Activated CD8-positive, alpha-beta memory T cell treated with anti-CD3 and anti-CD28 coated beads, Interleukin-2, amount 50 U/mL, for 48 hours (primary cell): ENCODE results near the gene FBXW7.

ENCODE experiments used
- DNase-seq: peaks from one replicate; pipeline ENCODE4 v3.0.0-alpha.2; 2020

Gene FBXW7

DNA sequence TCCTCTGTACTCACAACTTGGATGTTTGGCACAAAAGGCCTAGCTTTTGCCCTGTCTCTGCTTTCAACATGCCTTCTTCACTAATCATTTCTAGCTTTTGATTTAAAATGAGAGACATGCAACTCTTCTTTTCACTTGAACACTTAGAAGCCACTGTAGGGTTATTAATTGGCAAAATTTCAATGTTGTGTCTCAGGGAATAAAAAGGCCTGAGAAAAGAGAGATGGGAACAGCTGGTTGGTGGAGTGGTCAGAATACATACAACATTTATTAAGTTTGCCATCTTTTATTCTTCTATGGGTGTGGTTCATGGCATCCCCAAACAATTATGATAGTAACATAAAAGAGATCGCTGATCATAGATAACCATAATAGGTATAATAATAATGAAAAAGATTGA, 114.3 kb downstream of the FBXW7 start:
- DNase-seq = no peak

DNA sequence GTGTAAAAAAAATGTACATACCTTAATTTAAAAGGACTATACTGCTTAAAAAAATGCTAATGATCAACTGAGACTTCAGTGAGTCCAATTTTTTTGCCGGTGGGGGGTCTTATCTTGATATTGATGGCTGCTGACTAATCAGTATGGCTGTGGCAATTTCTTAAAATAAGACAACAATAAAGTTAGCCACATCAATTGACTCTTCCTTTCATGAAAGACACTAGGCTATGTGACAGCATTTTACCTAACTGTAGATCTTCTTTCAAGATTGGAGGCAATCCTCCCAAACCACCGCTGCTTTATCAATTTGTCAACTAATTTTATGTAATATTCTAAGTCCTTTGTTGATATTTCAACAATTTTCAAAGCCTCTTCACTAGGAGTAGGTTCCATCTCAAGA, 116.1 kb downstream of the FBXW7 start:
- DNase-seq = no peak

DNA sequence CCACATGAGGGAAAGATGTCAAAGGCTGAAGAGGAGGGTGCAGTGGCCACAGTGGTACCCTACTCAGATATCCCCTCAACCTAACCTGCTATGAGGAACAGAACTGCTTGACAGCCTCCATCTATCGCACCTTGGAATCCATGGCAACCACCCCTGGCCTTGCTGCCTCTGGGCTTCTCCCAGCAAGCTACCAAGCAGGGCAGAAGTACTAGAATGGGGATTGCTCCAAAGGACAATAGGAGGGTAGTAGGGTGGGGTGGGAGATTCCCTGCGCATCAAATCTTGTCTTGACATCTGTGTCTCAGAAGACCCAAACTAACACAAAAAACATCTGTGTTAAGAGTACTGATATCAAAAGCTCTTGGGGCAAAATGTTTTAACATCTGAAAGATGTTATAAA, 118.2 kb downstream of the FBXW7 start:
- no peak for DNase-seq

DNA sequence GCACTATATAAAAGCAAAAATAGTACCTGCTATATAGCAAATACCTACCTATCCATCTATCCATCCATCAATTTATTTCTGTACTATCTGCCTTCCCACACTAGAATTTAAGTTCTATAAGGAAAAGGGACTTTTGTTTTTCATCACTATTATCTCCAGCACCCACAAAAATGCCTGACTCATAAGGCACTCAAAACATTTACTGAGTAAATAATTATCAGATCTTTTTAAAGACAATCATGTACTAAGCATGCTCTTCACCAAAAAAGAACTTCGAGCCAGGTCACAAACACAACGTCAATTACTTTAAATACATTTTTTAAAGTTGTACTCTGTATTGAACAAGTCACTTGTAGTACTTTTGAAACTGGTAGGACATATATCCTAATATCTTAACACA, 119.9 kb downstream of the FBXW7 start:
- DNase-seq = no peak

DNA sequence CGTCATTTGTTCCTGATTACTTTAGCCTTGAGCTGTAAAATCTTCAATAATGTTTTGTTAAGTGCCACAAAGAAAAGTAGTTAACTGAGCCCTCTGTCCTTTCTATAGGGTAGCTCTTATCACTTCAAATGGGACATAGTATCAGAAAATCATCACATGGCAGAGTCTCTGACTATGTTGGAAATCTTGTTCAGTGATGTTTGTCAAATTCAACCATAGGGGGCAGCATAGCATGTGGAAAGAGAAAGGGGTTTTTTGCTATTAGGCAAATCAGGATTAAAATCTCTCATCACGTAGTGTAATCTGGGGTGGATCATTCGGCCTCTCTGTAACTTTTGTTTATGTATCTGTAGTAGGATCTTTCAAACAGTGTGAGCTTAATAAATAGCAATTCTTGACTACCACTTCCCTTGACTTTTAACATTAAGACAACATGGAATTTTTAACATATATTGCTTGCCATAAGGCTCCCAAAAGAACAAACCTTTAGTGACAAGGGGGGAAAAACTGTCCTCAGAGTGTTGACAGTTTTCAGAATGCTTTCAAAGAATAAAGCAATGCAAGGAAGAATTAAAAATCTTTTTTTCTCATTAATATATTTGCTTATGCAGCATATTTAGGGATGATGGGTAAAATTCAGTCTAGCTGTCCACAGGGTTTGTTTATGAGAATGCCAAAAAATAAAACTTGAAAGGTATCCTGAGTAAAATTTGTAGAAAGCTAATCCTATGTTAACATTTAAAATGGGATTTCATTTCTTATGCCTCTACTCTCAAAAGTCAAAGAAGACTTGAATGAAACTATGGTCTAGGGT, 127.2 kb downstream of the FBXW7 start:
- no peak for DNase-seq

DNA sequence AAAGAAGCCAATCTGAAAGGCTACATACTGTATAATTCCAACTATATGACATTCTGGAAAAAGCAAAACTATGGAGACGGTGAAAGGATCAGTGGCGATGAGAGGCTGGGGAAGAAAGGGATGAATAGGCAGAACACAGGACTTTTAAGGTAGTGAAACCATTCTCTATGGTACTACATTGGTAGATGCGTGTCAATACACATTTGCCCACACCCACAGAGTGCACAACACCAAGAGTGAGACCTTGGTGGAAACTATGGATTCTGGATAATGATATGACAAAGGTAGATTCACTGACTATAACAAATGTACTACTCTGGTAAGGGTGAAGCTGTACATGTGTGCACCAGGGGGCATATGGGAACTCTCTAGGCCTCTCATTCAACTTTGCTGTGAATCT, 134.5 kb downstream of the FBXW7 start:
- DNase-seq = no peak

DNA sequence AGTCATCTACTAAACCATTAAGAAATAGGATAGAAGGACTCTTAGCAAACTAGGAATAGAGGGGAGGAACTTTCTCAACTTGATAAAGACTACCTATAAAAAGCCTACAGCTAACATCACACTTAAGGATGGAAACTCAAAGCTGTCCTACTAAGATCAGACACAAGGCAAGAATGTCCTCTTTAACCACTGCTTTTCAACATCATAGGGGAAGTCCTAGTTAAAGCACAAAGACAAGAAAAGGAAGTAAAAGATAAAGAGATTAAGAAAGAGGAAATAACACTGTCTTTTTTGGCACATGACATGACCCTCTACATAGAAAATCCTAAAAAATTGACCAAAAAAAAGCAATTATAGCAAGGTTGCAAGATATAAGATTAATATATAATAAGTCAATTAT, 136.6 kb downstream of the FBXW7 start:
- DNase-seq = no peak

DNA sequence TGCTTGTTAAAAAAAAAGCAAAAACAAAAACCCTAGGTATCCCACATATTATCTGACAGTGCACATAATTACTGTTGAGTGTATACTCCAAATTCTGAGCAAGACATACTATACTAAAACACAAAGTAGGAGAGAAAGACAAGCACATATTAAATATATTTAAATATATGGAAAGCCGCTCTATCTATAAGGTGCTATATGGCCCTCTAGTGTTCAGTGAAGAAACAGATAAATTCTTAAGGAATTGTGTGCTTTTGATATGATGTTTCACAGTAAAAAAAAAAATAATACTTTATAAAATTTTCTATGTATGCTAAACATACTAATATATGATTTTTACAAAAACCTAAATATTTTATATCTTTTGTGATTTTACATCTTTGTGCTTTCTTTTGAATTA, 137.8 kb downstream of the FBXW7 start:
- DNase-seq = no peak

DNA sequence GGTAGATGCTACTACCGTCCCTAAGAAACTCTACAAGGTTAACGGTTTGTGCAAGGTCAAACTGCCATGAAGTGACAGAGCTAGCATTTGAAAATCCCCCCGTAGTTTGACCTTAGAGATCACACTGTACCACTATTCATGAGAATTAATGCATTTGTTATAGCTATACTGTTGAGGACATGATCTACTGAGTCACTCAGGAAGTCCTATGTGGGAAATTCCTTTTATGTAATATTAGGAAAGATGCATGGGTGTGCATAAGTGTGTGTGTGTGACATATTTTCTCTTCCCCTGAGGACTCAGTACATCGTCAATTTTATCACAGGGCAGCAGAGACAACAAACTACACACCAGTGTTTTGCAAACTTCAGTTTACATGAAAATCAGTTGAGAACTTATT, 141.1 kb downstream of the FBXW7 start:
- no peak for DNase-seq

DNA sequence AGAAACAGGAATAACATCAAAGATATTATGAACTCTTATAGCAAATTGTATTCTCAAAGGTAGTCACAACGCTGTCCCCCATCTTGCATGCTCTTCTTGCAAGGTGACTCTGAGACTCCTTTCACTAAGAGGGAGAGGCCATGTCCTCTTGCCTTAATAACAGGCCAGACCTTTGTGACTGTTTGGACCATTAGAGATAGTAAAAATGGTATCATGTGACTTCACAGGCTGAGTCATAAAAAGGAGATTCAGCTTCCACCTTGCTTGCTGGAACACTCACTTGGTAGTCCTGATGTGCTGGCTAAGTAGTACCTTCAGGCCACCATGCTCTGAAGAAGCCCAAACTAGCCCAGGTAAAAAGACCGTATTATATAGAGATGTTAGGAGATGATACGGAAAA, 143.8 kb downstream of the FBXW7 start:
- DNase-seq = no peak

DNA sequence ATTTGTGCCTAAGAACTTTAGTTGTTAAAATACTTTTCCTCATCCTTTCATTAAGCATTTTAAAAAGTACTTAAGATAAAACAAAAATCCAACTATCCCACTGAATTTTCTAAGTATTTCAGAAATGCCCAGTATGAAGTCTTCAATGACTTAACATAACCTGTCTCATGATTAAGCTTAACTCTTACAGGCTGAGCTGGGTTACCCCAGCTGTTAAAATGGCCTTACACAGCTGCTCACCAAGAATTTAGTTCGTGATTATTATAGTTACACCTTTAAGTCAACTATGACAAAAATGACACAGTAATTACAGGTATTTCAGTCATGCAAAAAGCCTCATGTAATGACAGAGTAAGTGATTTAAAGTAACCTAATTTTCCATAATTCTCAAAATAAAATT, 145.7 kb downstream of the FBXW7 start:
- no peak for DNase-seq

DNA sequence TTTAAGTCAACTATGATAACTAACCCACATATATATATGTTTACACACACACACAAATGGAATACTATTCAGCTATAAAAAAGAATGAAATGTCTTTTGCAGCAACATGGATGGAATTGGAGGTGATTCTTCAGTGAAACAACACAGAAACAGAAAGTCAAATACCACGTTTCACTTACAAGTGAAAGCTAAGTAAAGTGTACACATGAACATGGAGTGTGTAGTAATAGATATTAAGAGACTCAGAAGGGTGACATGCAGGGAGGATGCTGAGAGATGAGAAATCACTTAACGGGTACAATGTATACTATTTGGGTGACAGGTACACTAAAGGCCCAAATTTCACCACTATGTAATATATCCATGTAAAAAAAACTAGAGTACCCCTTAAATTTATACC, 146.5 kb downstream of the FBXW7 start:
- no peak for DNase-seq

DNA sequence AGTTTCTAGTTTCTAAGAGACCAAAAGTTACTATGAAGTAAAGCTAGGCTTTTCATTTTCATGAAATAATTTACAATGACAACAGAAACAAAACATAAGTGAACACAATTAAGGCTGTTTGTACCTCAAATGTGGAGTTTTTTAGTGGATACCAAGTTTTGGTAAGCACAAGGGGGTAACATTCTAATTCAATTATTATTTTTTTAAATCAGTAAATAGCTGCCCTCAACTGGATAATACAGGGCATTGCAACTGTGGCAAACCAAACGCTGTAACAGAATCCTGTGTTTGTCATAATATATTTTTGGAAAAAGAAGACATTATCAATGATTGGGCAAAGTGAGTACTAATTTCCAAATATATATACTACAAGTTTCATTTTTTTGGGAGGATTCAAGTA, 150.3 kb downstream of the FBXW7 start:
- DNase-seq = no peak

DNA sequence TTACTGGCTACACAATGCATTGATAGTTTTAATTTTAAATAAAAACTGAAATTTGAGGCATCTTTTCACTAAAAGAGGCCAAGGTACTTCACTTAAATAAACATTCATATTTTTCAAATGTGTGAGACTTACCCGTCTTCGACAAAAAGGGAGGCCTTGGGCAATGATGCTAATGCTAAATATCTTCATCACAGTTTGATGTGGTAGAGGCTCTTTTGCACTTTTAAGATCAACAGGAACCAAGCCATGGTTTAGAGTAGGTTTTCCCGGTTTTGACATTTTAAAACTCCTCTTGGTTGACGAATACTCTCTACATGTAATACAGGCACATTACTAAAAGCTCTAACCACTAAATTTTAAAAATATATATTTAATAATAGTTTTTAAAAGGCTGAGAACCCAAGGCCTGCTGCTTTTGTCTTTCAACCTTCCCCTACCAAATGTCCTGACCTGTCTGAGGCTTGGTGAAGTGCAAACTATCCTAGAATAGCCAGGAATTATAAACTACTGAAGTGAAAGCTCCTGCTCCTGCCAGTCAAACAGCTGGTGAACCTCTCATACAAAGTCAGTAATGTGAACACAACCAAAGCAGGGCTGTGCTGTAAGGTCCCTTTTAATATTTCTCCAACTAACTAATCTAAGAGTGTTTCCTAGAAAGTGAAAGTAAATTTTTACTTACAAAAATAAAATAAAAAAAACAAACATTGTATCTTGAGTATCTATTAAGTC, 153.7 kb downstream of the FBXW7 start:
- DNase-seq = no peak

DNA sequence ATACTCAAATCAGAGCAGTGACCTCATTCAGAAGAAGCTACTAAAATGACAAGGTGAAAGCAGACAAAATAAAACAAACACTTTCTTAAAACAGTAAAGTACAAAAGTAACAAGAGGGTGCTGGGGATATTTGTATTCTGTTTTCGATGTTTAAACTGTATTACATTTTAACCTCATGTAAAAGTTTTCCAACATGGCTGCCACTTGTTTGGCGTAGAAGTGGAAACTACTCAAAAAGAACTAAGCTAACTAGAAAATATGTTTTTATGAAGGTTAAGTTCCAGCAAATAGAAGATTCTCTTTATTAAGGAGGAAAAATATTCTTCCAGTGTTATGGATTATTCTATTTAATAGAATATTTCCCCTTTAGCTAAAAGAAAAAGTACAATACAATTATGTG, 155.0 kb downstream of the FBXW7 start:
- no peak for DNase-seq

DNA sequence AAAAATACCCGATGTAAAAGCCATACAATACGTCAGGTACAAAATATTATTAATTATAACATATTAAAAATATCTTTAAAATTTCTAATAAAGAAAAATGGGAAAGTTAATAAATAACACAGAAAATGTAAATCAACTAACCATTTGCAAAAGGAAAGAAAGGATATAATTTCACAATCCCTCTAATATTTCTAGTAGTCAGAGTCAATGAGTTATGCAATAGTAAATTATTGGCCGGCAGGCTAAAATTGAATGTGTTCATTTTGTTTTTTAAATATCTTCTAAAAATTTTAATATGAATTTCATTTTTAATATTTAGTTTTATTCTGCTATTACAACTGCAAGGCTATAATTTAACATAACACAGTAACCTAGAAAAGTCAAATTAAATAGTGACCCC, 155.7 kb downstream of the FBXW7 start:
- DNase-seq = no peak

DNA sequence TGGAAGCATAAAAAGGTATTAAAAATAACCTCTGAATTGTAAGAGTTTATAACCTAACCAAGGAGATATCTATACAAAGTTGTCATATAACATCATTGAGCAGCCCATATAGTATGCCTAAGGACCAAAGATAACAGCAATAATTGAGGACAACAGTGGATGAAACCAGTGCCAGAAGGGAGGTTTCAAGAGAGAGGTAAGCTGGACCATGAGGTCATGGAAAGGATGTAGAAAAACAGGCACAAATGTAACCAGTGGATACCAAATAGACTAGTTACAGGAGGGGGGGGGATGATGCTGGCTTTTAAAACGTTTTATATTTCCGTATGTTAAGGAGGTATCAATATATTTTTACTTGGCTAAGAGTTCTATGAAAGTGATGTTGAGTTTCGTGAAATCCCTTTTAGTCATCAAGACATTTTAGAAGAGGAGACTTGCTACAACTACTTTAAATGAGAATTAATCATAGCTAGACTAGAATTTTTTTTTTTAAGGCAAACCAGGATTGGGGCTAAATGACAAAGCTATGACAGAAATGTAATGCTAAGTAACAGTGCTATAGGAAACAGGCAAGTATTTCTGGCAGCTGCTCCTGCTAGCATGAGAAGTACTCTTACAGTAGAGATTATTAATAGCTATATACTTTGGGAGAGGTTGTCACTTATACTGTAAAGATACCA, 161.1 kb downstream of the FBXW7 start:
- no peak for DNase-seq

DNA sequence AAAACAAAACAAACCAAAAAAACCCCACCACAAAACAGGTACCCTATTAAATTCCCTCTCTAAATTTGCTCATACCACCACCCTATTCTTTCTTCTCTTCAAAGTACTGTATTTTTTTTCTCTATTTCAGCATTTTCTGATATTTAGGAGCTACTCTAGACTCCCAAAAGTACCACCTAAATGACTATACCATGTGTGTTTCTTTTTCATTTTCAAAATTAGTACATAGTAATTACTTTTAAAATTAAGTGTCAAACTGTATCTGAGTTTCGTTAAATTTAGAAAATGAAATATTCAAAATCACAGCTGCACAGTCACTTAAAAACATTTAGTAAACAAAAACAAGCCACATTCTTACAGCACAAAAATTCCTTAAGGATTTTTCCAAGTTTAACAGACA, 161.7 kb downstream of the FBXW7 start:
- DNase-seq = no peak

DNA sequence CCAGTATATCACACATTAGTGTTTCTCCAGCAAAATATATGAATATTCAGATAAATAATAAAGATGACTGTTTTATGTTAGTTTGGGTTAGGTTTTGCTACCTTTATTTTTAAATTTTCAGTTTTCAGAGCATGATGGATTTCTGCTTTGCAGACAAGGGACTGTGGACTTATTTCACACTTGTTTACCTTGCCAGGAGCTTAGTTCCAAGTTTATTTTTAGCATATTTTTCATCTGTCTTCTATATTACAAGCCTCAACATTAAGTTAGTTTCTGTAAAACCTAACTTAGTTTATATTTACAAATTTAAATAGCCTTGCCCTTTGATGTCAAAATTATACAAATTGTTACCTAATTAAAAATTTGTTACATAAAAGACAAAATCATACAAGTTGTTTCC, 163.4 kb downstream of the FBXW7 start:
- no peak for DNase-seq

DNA sequence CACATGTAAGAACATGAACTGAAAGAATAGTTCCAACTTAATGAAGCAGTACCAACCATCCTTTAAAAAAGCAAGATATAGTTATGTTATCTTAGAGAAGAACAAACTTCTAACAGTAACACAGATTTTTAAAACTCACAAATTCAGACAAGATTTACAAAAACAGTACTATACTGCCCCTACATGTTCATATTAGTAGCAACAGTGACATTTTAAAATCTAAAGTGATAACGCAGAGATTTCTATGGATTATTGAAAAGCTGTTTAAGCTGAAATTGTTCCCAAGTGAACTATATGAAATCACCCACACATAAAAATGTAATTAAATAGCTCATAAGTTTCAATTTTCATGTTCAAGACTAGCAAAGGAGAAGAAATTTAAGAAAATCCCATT, 166.0 kb downstream of the FBXW7 start:
- DNase-seq = no peak

DNA sequence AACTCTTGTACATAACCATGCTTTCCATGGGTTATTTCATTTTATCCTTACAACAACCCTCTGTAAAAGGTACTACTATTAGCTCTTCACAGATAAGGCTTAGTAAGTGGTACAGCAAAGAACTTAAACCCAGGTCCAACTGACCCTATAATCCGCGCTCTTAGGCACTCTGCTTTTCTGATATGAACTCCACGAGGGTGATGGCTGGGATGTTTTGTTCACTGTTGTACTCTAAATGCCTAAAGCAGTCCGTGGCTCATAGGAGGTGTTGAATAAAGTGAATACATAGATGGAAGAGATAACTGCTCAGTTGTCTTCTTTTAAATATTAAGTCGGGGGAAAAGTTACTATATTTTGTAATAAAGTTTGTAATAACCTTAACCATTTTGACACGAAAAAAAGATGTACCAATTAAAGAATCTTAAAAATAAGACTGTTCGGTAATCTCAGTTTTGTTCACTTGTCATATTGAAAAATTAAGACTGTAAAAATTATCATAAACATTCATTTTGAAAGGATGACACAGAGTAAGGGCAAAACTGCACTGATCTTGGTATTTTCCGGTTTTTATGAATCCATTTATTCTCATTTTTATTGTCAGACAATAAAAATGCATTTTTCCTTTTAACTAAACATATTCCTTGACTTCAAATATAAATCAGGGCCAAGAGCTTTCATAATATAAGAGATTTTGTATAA, 166.5 kb downstream of the FBXW7 start:
- DNase-seq = no peak

DNA sequence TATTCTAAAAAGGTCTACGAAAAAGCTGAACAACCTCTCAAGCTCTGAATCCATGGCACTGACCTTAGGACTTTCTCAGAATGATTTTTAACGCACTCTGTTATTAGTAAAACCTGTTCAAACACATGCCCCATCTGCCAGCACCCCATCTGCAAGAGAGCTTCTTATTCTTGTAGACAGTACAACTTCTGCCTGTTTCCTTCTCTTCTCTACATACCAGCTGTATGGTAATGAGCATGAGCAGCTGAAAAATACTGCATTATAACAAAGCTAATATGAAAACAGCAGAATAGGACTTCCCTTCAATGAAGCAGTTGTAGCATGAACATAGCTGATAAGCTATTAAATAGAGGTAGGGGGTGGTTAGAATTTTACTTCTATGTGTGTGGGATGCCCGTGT, 167.9 kb downstream of the FBXW7 start:
- no peak for DNase-seq

DNA sequence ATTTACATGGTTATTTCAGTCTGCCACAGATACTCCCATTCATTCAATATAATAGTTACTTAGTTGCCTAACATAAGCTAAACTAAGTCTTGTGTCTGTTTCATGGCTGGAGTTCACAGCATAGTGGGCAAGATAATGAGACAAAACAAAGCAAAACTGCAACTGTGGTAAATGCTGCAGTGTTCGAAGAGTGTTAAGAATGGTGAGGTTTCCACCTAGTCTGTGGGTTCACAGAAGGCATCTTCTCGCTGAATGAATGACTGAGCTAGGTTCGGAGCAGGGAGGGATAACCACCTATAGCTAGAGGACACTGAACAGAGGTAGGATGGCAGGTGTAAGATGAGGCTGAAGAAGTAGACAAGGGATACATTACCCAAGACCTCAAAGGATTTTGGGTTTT, 171.0 kb downstream of the FBXW7 start:
- DNase-seq = no peak

DNA sequence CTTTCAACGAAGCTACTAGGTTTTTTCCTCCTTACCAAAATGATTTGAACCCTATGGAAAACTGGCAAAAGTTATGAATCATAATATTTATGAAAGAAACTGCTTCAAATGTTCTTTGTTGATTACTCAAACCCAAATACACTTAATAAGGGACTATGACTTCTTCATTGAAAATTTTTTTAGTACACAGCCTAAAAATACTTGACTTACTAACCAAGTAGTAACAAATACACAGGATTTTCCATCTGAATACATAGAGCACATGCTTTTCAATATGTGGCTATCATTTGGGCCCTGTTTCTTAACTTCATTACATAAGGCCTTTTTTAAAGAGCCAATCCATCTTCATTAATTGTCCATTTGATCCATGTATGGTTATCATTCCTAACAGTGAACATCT, 171.5 kb downstream of the FBXW7 start:
- DNase-seq = no peak
